HG03565 (cell line): ENCODE data around the gene TTN.

Experiments used
- ATAC-seq: cut with Tn5 transposase; IDR thresholded peaks from one replicate; pipeline ENCODE4 v1.9.1; 2021; ENCODE audit warnings: mild to moderate bottlenecking, moderate library complexity; ENCODE audit not compliant: unreplicated experiment

TTN gene

GRCh38 chr2:178756343-178756742, 50.9 kb downstream of the TTN start:
- no peak for ATAC-seq

- ATAC-seq = no peak
Observed at GRCh38 chr2:178747767-178748166, 59.5 kb downstream of the TTN start.

- ATAC-seq = no peak
Observed at GRCh38 chr2:178734518-178734917, 72.7 kb downstream of the TTN start.

- no peak for ATAC-seq
Observed at GRCh38 chr2:178733975-178734374, 73.2 kb downstream of the TTN start.

- no peak for ATAC-seq
Observed at GRCh38 chr2:178732913-178733312, 74.3 kb downstream of the TTN start.

GRCh38 chr2:178731300-178731699, 75.9 kb downstream of the TTN start:
- no peak for ATAC-seq

GRCh38 chr2:178730049-178730448, 77.2 kb downstream of the TTN start:
- no peak for ATAC-seq

- no peak for ATAC-seq
Observed at GRCh38 chr2:178723786-178724346, 83.4 kb downstream of the TTN start.

GRCh38 chr2:178722296-178722695, 84.9 kb downstream of the TTN start:
- ATAC-seq = no peak

- no peak for ATAC-seq
Observed at GRCh38 chr2:178718988-178719387, 88.2 kb downstream of the TTN start.

GRCh38 chr2:178718283-178718682, 88.9 kb downstream of the TTN start:
- ATAC-seq = no peak

GRCh38 chr2:178716394-178716793, 90.8 kb downstream of the TTN start:
- no peak for ATAC-seq

GRCh38 chr2:178715366-178715765, 91.9 kb downstream of the TTN start:
- ATAC-seq = no peak

- ATAC-seq = no peak
Observed at GRCh38 chr2:178707476-178707875, 99.7 kb downstream of the TTN start.

GRCh38 chr2:178704876-178705275, 102.3 kb downstream of the TTN start:
- no peak for ATAC-seq

- ATAC-seq = no peak
Observed at GRCh38 chr2:178702361-178702760, 104.9 kb downstream of the TTN start.

GRCh38 chr2:178700922-178701342, 106.3 kb downstream of the TTN start:
- no peak for ATAC-seq

GRCh38 chr2:178700136-178700535, 107.1 kb downstream of the TTN start:
- ATAC-seq = no peak

GRCh38 chr2:178692845-178693244, 114.4 kb downstream of the TTN start:
- no peak for ATAC-seq

- no peak for ATAC-seq
Observed at GRCh38 chr2:178689808-178690207, 117.4 kb downstream of the TTN start.

- ATAC-seq = no peak
Observed at GRCh38 chr2:178683877-178684276, 123.3 kb downstream of the TTN start.

GRCh38 chr2:178681081-178681480, 126.1 kb downstream of the TTN start:
- ATAC-seq = no peak

- no peak for ATAC-seq
Observed at GRCh38 chr2:178679891-178680290, 127.3 kb downstream of the TTN start.
